CD4-positive, alpha-beta T cell (primary cell): ENCODE data around the gene TRIM15. TPM values are rescaled to one million over a fixed set of nuclear protein-coding genes. Genes with fewer than 3 reads are reported as not detected.

Source experiments
- ATAC-seq: fragments of 200-7000 bp; cut with Tn5 transposase; one replicate; pipeline ENCODE4 v1.10.0; 2022; ENCODE audit warnings: mild to moderate bottlenecking; ENCODE audit not compliant: poor library complexity
- CTCF ChIA-PET: fragments of 350-600 bp; sonication (Branson Sonifier 250); formaldehyde crosslinking; loops from one replicate; lab custom pipeline; 2021; ENCODE audit warnings: antibody characterized with exemption, inconsistent platforms; lab: Charles Lee
- POLR2A ChIA-PET: fragments of 350-600 bp; sonication (Branson Sonifier 250); formaldehyde crosslinking; loops from one replicate; lab custom pipeline; 2021; ENCODE audit warnings: antibody characterized with exemption, inconsistent platforms; lab: Charles Lee
- DNase-seq, 14 experiments: peaks; one replicate each; pipeline ENCODE4 v3.0.0-alpha.2; 2013 to 2020; ENCODE audit warnings: mixed read lengths in 2 of 14
- H3K27ac ChIP-seq, 2 donors: one replicate each; pipeline versions ENCODE4 v1.5.1 to v1.7.0; 2013; ENCODE audit warnings: low read length in 2 of 2, low read depth in 1 of 2, mild to moderate bottlenecking in 1 of 2
- H3K27me3 ChIP-seq, 2 experiments: 1 replicate in 1 of 2; 2 replicates in 1 of 2; pipeline versions ENCODE4 v1.6.1 to v1.7.0; 2013; ENCODE audit warnings: low read length in 2 of 2, control low read depth in 1 of 2, mild to moderate bottlenecking in 1 of 2, moderate library complexity in 1 of 2; ENCODE audit not compliant: insufficient read depth in 2 of 2, control insufficient read depth in 1 of 2
- H3K36me3 ChIP-seq: one replicate; pipeline ENCODE4 v1.6.1; 2013; ENCODE audit warnings: low read length, control low read depth; ENCODE audit not compliant: insufficient read depth
- H3K4me1 ChIP-seq: one replicate; pipeline ENCODE4 v1.6.1; 2013; ENCODE audit warnings: low read length, control low read depth; ENCODE audit not compliant: insufficient read depth
- H3K4me3 ChIP-seq: one replicate; pipeline ENCODE4 v1.5.1; 2013; ENCODE audit warnings: mild to moderate bottlenecking, low read length, moderate library complexity
- H3K9me3 ChIP-seq, 2 experiments: 1 replicate in 1 of 2; 2 replicates in 1 of 2; pipeline versions ENCODE4 v1.6.1 to v1.7.0; 2013; ENCODE audit warnings: low read length in 2 of 2, mild to moderate bottlenecking in 2 of 2, control low read depth in 1 of 2, moderate library complexity in 1 of 2; ENCODE audit not compliant: control insufficient read depth in 1 of 2, insufficient read depth in 1 of 2
- H3K27ac Mint-ChIP-seq: one replicate; pipeline ENCODE4 v1.8.0; 2020; ENCODE audit warnings: mixed read lengths
- H3K27me3 Mint-ChIP-seq: one replicate; pipeline ENCODE4 v1.8.0; 2021; ENCODE audit warnings: mixed read lengths
- H3K36me3 Mint-ChIP-seq: one replicate; pipeline ENCODE4 v1.8.0; 2021; ENCODE audit warnings: low read depth, mixed read lengths
- H3K4me1 Mint-ChIP-seq: one replicate; pipeline ENCODE4 v1.8.0; 2021; ENCODE audit warnings: low read depth, mixed read lengths
- H3K4me3 Mint-ChIP-seq: one replicate; pipeline ENCODE4 v1.8.0; 2020; ENCODE audit warnings: mild to moderate bottlenecking, mixed read lengths
- H3K9me3 Mint-ChIP-seq: one replicate; pipeline ENCODE4 v1.8.0; 2020; ENCODE audit warnings: mixed read lengths
- intact Hi-C, 2 experiments: fragments of 100-400 bp; cut with DNase I in 1 of 2; cut with micrococcal nuclease in 1 of 2; formaldehyde crosslinking; loops; one replicate each; pipeline versions ENCODE4 v1.15.1 to v1.9.0; 2023 to 2025; cut with DNase I, micrococcal nuclease
- total RNA-seq, 174 experiments: library from RNA in 2 of 174; stranded (reverse) in 2 of 174; gene quantifications; one replicate each; pipeline ENCODE4 v1.2.3 and lab custom pipeline; 2021 to 2026
- TF ChIP-seq, protein P1 (sequence below): fragments of 200-600 bp; IDR thresholded peaks from one replicate; pipeline ENCODE4 v1.8.0; 2022; ENCODE audit warnings: antibody characterized with exemption, mild to moderate bottlenecking

Gene TRIM15
- total RNA-seq, 2 experiments from 2014 or later = not detected

GRCh38 chr6:30158475-30159040 is 4.8 kb upstream of the TRIM15 start:
- TF ChIP-seq, protein P1, sequence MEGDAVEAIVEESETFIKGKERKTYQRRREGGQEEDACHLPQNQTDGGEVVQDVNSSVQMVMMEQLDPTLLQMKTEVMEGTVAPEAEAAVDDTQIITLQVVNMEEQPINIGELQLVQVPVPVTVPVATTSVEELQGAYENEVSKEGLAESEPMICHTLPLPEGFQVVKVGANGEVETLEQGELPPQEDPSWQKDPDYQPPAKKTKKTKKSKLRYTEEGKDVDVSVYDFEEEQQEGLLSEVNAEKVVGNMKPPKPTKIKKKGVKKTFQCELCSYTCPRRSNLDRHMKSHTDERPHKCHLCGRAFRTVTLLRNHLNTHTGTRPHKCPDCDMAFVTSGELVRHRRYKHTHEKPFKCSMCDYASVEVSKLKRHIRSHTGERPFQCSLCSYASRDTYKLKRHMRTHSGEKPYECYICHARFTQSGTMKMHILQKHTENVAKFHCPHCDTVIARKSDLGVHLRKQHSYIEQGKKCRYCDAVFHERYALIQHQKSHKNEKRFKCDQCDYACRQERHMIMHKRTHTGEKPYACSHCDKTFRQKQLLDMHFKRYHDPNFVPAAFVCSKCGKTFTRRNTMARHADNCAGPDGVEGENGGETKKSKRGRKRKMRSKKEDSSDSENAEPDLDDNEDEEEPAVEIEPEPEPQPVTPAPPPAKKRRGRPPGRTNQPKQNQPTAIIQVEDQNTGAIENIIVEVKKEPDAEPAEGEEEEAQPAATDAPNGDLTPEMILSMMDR = no peak
- ChIA-PET CTCF (no interaction called here), POLR2A (no interaction called here)
- no peaks in the 10 kb centered on the region for H3K9me3 Mint-ChIP-seq
- Histone ChIP-seq H3K4me3 (no peak overlapping the region), H3K27me3 (peaks cover 10% of the 10 kb centered on the region in 2 experiments), H3K4me1 (peaks cover 8% of the 10 kb centered on the region), H3K9me3 (no peaks in the 10 kb centered on the region), H3K36me3 (no peaks in the 10 kb centered on the region), H3K27ac (no peak overlapping the region)
- DNase-seq = no peak
- H3K36me3 Mint-ChIP-seq = no peaks in the 10 kb centered on the region
- H3K27me3 Mint-ChIP-seq = peaks cover 36% of the 10 kb centered on the region
- H3K4me3 Mint-ChIP-seq = no peak overlapping the region
- H3K4me1 Mint-ChIP-seq = peaks cover 4% of the 10 kb centered on the region
- intact Hi-C loops = no loop called here
- ATAC-seq = no peak
- H3K27ac Mint-ChIP-seq = no peak overlapping the region

GRCh38 chr6:30160008-30160784 is 3.1 kb upstream of the TRIM15 start:
- no peaks in the 10 kb centered on the region for H3K36me3 Mint-ChIP-seq
- ChIA-PET POLR2A (no interaction called here), CTCF (no interaction called here)
- H3K9me3 Mint-ChIP-seq = no peaks in the 10 kb centered on the region
- intact Hi-C loops = no loop called here
- DNase-seq (no peak), ATAC-seq (no peak)
- no peak overlapping the region for H3K27ac ChIP-seq
- no peak overlapping the region for H3K4me3 ChIP-seq
- peaks cover 10% of the 10 kb centered on the region in 2 experiments for H3K27me3 ChIP-seq
- H3K9me3 ChIP-seq = no peaks in the 10 kb centered on the region
- H3K27me3 Mint-ChIP-seq = peaks cover 35% of the 10 kb centered on the region
- H3K27ac Mint-ChIP-seq = no peak overlapping the region
- TF ChIP-seq, protein P1 = no peak
- no peak overlapping the region for H3K4me3 Mint-ChIP-seq
- no peaks in the 10 kb centered on the region for H3K36me3 ChIP-seq
- H3K4me1 Mint-ChIP-seq = peaks cover 4% of the 10 kb centered on the region
- H3K4me1 ChIP-seq = peaks cover 8% of the 10 kb centered on the region

- H3K36me3 Mint-ChIP-seq = no peaks in the 10 kb centered on the region
- peaks cover 3 to 10% of the 10 kb centered on the region in 2 experiments for H3K27me3 ChIP-seq
- H3K9me3 ChIP-seq = no peaks in the 10 kb centered on the region
- peaks cover 28% of the 10 kb centered on the region for H3K27me3 Mint-ChIP-seq
- H3K36me3 ChIP-seq = no peaks in the 10 kb centered on the region
- peaks cover 4% of the 10 kb centered on the region for H3K4me1 Mint-ChIP-seq
- TF ChIP-seq, protein P1 = no peak
- H3K4me3 Mint-ChIP-seq = no peak within 1 kb of the TSS
- H3K27ac ChIP-seq = no peak within 1 kb of the TSS
- POLR2A ChIA-PET = no interaction called here
- no peak for DNase-seq
- intact Hi-C loops = no loop called here
- no peak within 1 kb of the TSS for H3K4me3 ChIP-seq
- no peak within 1 kb of the TSS for H3K27ac Mint-ChIP-seq
- CTCF ChIA-PET = no interaction called here
- no peaks in the 10 kb centered on the region for H3K9me3 Mint-ChIP-seq
- no peak for ATAC-seq
- peaks cover 8% of the 10 kb centered on the region for H3K4me1 ChIP-seq
Observed at GRCh38 chr6:30160785-30161531, 2.4 kb upstream of the TRIM15 start, which contains the start of gene TRIM10. Gene TRIM10 (minus strand): TSS chr6:30161211. CDS start chr6:30160858, 353 bp downstream.
